ENCODE data around the gene LZTS2. TPM values are rescaled to one million over a fixed set of nuclear protein-coding genes. Genes with fewer than 3 reads are reported as not detected.

The LZTS2 gene
- total and polyA plus RNA-seq, 2 of the 8 experiments (the other 6 are each of a cell fraction or from before 2014, with no cell fraction given), result 75.7 to 99.5 TPM

DNA sequence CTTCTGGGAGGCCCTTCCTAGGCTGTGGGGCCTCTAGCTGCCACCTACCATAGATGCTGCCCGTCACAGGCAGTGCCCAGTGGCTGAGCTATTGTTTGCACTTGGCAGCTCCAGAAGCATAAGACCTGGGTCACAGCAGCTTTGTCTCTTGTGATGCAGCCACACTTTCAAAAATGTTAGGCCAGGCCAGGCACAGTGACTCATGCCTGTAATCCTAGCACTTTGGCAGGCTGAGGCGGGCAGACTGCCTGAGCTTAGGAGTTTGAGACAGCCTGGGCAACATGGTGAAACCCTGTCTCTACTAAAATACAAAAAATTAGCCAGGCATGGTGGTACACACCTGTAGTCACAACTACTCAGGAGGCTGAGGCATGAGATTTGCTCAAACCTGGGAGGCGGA lies 52.7 kb downstream of the LZTS2 start:
- H3K23ac ChIP-seq (ENCODE audit: insufficient read length), result no peak overlapping the region
- ChIA-PET POLR2A (ENCODE audit: partially characterized antibody) (interaction anchor here (1.4 to 8.1 kb wide), 2 partner anchors 10 to 43 kb away, joined by 3 to 85 read pairs; partner anchors contain the start of gene KAZALD1), CTCF (ENCODE audit: partially characterized antibody) (interaction anchor here (0.7 to 59.5 kb wide), 11 partner anchors 6 to 1755 kb away, joined by 3 to 2176 read pairs (median 10); partner anchors contain the start of genes KAZALD1, PDZD7, SFXN3 and TLX1)
- H4K20me1 ChIP-seq (replicated peaks in 1 of 2; ENCODE audit: control insufficient read depth in 1 of 2, insufficient read depth in 2 of 2, low read length in 2 of 2), result peaks cover 15 to 16% of the 10 kb centered on the region in 2 experiments
- FAIRE-seq, result no peak
- H3K4me1 ChIP-seq (replicated peaks in 1 of 4; ENCODE audit: control insufficient read depth in 3 of 4, insufficient read depth in 4 of 4, low read length in 3 of 4), result peaks cover 7 to 15% (median 10%) of the 10 kb centered on the region in 4 experiments
- H2BK20ac ChIP-seq (ENCODE audit: low read length), result no peak overlapping the region
- H3K18ac ChIP-seq (ENCODE audit: extremely low read depth, low read length), result no peak overlapping the region
- 85% methylated on average over 3 of the region's 3 CpGs; no CpG with 5 or more reads in 1 of the 2 experiments for WGBS, 2 experiments (ENCODE audit: extremely low coverage in 1 of 2, insufficient coverage in 1 of 2, insufficient read length in 1 of 2, insufficient replicate concordance in 2 of 2, low coverage in 1 of 2, low lambda C conversion rate in 2 of 2, missing lambda C conversion rate in 1 of 2)
- H2BK12ac ChIP-seq (ENCODE audit: low read depth, low read length), result no peak overlapping the region
- H4K91ac ChIP-seq (replicated peaks; ENCODE audit: insufficient read length, low read length), result no peak overlapping the region
- no peak overlapping the region for H2AK5ac ChIP-seq (ENCODE audit: low read depth, low read length)
- peaks cover 29 to 47% (median 44%) of the 10 kb centered on the region in 4 experiments for H3K27me3 ChIP-seq (replicated peaks in 1 of 4; ENCODE audit: control insufficient read depth in 3 of 4, extremely low read depth in 1 of 4, insufficient read depth in 3 of 4, low read length in 3 of 4)
- TF ChIP-seq PHF8 (conservative IDR thresholded peaks at IDR 0.05; ENCODE audit: low read depth, low read length) (no peak), SRF (IDR thresholded peaks at IDR 0.05; ENCODE audit: low read depth, low read length) (no peak), EGR1 (IDR thresholded peaks at IDR 0.05; ENCODE audit: borderline replicate concordance, low read depth, low read length) (no peak), HDAC2 (IDR thresholded peaks at IDR 0.05; ENCODE audit: borderline replicate concordance in 1 of 2, low read depth in 2 of 2, low read length in 2 of 2) (no peak)
- TF ChIP-seq, protein P1, sequence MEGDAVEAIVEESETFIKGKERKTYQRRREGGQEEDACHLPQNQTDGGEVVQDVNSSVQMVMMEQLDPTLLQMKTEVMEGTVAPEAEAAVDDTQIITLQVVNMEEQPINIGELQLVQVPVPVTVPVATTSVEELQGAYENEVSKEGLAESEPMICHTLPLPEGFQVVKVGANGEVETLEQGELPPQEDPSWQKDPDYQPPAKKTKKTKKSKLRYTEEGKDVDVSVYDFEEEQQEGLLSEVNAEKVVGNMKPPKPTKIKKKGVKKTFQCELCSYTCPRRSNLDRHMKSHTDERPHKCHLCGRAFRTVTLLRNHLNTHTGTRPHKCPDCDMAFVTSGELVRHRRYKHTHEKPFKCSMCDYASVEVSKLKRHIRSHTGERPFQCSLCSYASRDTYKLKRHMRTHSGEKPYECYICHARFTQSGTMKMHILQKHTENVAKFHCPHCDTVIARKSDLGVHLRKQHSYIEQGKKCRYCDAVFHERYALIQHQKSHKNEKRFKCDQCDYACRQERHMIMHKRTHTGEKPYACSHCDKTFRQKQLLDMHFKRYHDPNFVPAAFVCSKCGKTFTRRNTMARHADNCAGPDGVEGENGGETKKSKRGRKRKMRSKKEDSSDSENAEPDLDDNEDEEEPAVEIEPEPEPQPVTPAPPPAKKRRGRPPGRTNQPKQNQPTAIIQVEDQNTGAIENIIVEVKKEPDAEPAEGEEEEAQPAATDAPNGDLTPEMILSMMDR (IDR thresholded peaks at IDR 0.05; ENCODE audit: control extremely low read depth in 1 of 3, insufficient read depth in 1 of 3, low read depth in 1 of 3, low read length in 3 of 3), result no peak
- no peaks in the 10 kb centered on the region for H3K9me3 ChIP-seq (ENCODE audit: insufficient read depth in 2 of 2, low read depth in 1 of 2, low read length in 1 of 2)
- no peak overlapping the region for H4K8ac ChIP-seq (ENCODE audit: extremely low read depth, insufficient read depth, low read length)
- no peaks in the 10 kb centered on the region; the same call in 1 of the 2 replicates for H3K79me1 ChIP-seq (ENCODE audit: low read depth, low read length)
- H3K56ac ChIP-seq (replicated peaks; ENCODE audit: insufficient read length, low read depth, low read length), result no peak overlapping the region
- no peak overlapping the region for H3K4me2 ChIP-seq (ENCODE audit: insufficient read depth in 1 of 2, low read depth in 2 of 2, low read length in 2 of 2)
- no peak overlapping the region for H4K5ac ChIP-seq (ENCODE audit: insufficient read length, low read depth, low read length)
- DNase-seq (ENCODE audit: low read depth in 1 of 2, low spot score in 2 of 2), result no peak
- H3K4ac ChIP-seq (replicated peaks; ENCODE audit: insufficient read length, low read depth, low read length), result no peak overlapping the region
- H3K23me2 ChIP-seq (ENCODE audit: low read depth, low read length), result no peaks in the 10 kb centered on the region; the same call in 1 of the 2 replicates
- H2AFZ ChIP-seq (ENCODE audit: low read length), result no peak overlapping the region
- H3K79me2 ChIP-seq (ENCODE audit: control insufficient read depth in 1 of 2, insufficient read depth in 2 of 2, low read length in 2 of 2), result no peaks in the 10 kb centered on the region
- no peak overlapping the region for H3K27ac ChIP-seq (ENCODE audit: low read depth, low read length)
- no peak overlapping the region for H3K14ac ChIP-seq (ENCODE audit: insufficient read length)
- no peak overlapping the region for H2BK15ac ChIP-seq (ENCODE audit: low read length)
- H3K4me3 ChIP-seq (ENCODE audit: extremely low read depth in 1 of 4, insufficient read depth in 2 of 4, low read depth in 3 of 4, low read length in 4 of 4), result no peak overlapping the region
- no peaks in the 10 kb centered on the region; a peak in 1 of 8 replicates for H3K36me3 ChIP-seq (ENCODE audit: control insufficient read depth in 2 of 4, insufficient read depth in 4 of 4, low read length in 3 of 4)
- H3K9ac ChIP-seq (replicated peaks in 1 of 4; ENCODE audit: extremely low read depth in 1 of 4, low read depth in 3 of 4, low read length in 3 of 4), result no peak overlapping the region
- no peak overlapping the region for H2BK120ac ChIP-seq (replicated peaks; ENCODE audit: low read depth, low read length)
- no peak overlapping the region for H2BK5ac ChIP-seq (ENCODE audit: low read depth, low read length)
